Caco-2 (cell line): Measurements from ENCODE around the gene RHCG. TPM values are rescaled to one million over a fixed set of nuclear protein-coding genes. Genes with fewer than 3 reads are reported as not detected.

Source experiments
- BruUV-seq: library from RNA; stranded (reverse); fragments of 400-500 nt; replicated peaks from 2 replicates; lab custom pipeline; 2021; lab: Mats Ljungman, UMichigan
- CTCF ChIA-PET: fragments of 300-600 bp; sonication (Branson Sonifier 250); formaldehyde crosslinking; loops from one replicate; lab custom pipeline; 2022; ENCODE audit warnings: antibody characterized with exemption; lab: Charles Lee
- POLR2A ChIA-PET: fragments of 300-600 bp; sonication (Branson Sonifier 250); formaldehyde crosslinking; loops from one replicate; lab custom pipeline; 2022; ENCODE audit warnings: antibody characterized with exemption; lab: Charles Lee
- DNase-seq, 2 experiments: peaks; one replicate each; pipeline versions ENCODE4 v3.0.0 to v3.0.0-alpha.2; 2020 to 2022
- H3K27me3 ChIP-seq: replicated peaks from 2 replicates; pipeline ENCODE4 v1.6.0; 2011; ENCODE audit warnings: low read length; ENCODE audit not compliant: control insufficient read depth, insufficient read depth
- H3K36me3 ChIP-seq: 2 replicates; pipeline ENCODE4 v1.5.1; 2011; ENCODE audit warnings: low read length; ENCODE audit not compliant: control insufficient read depth, insufficient read depth
- H3K4me1 ChIP-seq: fragments of 250-450 bp; sonication (Bioruptor Pico); 2 replicates; pipeline ENCODE4 v1.5.1; 2020; ENCODE audit warnings: mild to moderate bottlenecking
- H3K4me3 ChIP-seq: 2 replicates; pipeline ENCODE4 v1.5.1; 2011; ENCODE audit warnings: low read depth, mild to moderate bottlenecking, control low read depth, low read length
- H3K9me3 ChIP-seq: fragments of 250-450 bp; sonication (Bioruptor Pico); 2 replicates; pipeline ENCODE4 v1.5.1; 2020; ENCODE audit warnings: mild to moderate bottlenecking, moderate library complexity
- H3K27ac Mint-ChIP-seq: one replicate; pipeline ENCODE4 v1.8.0; 2022; ENCODE audit warnings: mixed read lengths; ENCODE audit not compliant: unreplicated experiment
- H3K27me3 Mint-ChIP-seq: one replicate; pipeline ENCODE4 v1.8.0; 2022; ENCODE audit warnings: mixed read lengths; ENCODE audit not compliant: insufficient read depth, unreplicated experiment
- H3K36me3 Mint-ChIP-seq: one replicate; pipeline ENCODE4 v1.8.0; 2022; ENCODE audit warnings: mild to moderate bottlenecking, mixed read lengths; ENCODE audit not compliant: insufficient read depth, unreplicated experiment
- H3K4me1 Mint-ChIP-seq: one replicate; pipeline ENCODE4 v1.8.0; 2022; ENCODE audit warnings: low read depth, mixed read lengths; ENCODE audit not compliant: unreplicated experiment
- H3K4me3 Mint-ChIP-seq: one replicate; pipeline ENCODE4 v1.8.0; 2022; ENCODE audit warnings: mild to moderate bottlenecking, moderate library complexity, mixed read lengths; ENCODE audit not compliant: unreplicated experiment
- H3K9me3 Mint-ChIP-seq: one replicate; pipeline ENCODE4 v1.8.0; 2022; ENCODE audit warnings: mixed read lengths; ENCODE audit not compliant: unreplicated experiment
- CTCF ChIP-seq, 2 experiments: fragments of 200-600 bp in 1 of 2; IDR thresholded peaks; 1 replicate in 1 of 2; 2 replicates in 1 of 2; pipeline versions ENCODE4 v1.5.1 to v1.8.0; 2011 to 2022; ENCODE audit warnings: antibody characterized with exemption in 1 of 2, control low read depth in 1 of 2, inconsistent platforms in 1 of 2, low read depth in 1 of 2, low read length in 1 of 2, mild to moderate bottlenecking in 1 of 2, moderate library complexity in 1 of 2; ENCODE audit not compliant: insufficient read depth in 1 of 2, severe bottlenecking in 1 of 2, unreplicated experiment in 1 of 2
- intact Hi-C: fragments of 100-400 bp; cut with micrococcal nuclease; formaldehyde crosslinking; loops from one replicate; pipeline ENCODE4 v1.10.0; 2022; ENCODE audit not compliant: unreplicated experiment
- total RNA-seq: library from RNA; stranded (reverse); gene quantifications from 2 replicates; pipeline ENCODE4 v1.2.3, GENCODE V29; 2022

Gene RHCG
- total RNA-seq, 1 experiment from 2014 or later = not detected

DNA sequence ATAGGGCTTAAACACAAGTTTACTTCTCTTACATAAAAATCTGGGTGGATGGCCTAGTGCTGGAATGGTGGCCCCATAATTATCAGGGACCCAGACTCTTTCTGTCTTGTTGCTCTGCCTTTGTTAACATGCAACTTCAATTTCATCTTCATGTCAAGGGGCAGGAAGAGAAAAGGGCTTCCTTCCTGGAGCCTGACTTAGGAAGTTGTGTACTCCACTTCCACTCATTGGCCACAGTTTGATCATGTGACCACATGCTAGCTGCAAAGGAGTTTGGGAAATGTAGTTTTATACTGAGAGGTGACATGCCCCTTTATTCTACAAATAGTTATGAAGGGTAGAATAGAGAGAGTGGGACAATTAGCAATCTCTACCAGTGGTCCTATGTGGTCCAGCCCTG is 39.3 kb downstream of the RHCG start:
- peaks cover 6% of the 10 kb centered on the region for H3K9me3 Mint-ChIP-seq
- BruUV-seq = no TSS peak
- Histone ChIP-seq H3K27me3 (no peaks in the 10 kb centered on the region), H3K9me3 (0 out of 2 replicates have a peak, but pooled peaks cover 4% of the 10 kb centered on the region), H3K4me1 (peaks cover 57% of the 10 kb centered on the region), H3K36me3 (no peaks in the 10 kb centered on the region), H3K4me3 (no peak overlapping the region)
- POLR2A ChIA-PET = no interaction called here
- H3K4me1 Mint-ChIP-seq = peaks cover 26% of the 10 kb centered on the region
- intact Hi-C loops = no loop called here
- peak; percentile 41 to 53 for DNase-seq
- H3K4me3 Mint-ChIP-seq = no peak overlapping the region
- TF ChIP-seq CTCF (IDR thresholded peaks at IDR 0.05; ENCODE audit: insufficient read depth in 1 of 2, low read depth in 1 of 2, low read length in 1 of 2, severe bottlenecking in 1 of 2, unreplicated experiment in 1 of 2) = no peak
- H3K27me3 Mint-ChIP-seq = no peaks in the 10 kb centered on the region
- H3K27ac Mint-ChIP-seq = no peak overlapping the region
- no peaks in the 10 kb centered on the region for H3K36me3 Mint-ChIP-seq
- CTCF ChIA-PET = no interaction called here

DNA sequence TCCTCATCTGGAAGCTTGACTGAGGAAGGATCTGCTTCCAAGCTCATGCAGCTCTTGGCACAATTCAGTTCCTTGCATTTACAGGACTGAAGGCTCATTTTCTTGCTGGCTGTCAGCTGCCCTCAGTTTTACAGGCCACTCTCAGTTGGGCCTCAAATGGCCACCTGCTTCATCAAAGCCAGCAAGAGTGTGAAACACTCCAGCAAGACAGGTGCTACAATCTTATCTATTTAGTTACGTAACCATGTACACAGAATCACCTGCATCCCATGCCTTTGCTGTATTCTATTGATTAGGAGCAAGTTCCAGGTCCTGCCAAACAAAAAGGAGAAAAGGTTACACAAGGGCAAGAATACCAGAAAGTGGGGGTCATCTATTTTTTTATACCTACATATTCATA is 40.8 kb downstream of the RHCG start:
- H3K27me3 ChIP-seq = no peaks in the 10 kb centered on the region
- peaks cover 32% of the 10 kb centered on the region for H3K4me1 Mint-ChIP-seq
- no peak overlapping the region for H3K4me3 Mint-ChIP-seq
- peaks cover 3% of the 10 kb centered on the region for H3K27me3 Mint-ChIP-seq
- 0 out of 2 replicates have a peak, but pooled peaks cover 4% of the 10 kb centered on the region for H3K9me3 ChIP-seq
- TF ChIP-seq CTCF (IDR thresholded peaks at IDR 0.05; ENCODE audit: insufficient read depth in 1 of 2, low read depth in 1 of 2, low read length in 1 of 2, severe bottlenecking in 1 of 2, unreplicated experiment in 1 of 2) = no peak
- peaks cover 6% of the 10 kb centered on the region for H3K9me3 Mint-ChIP-seq
- no peaks in the 10 kb centered on the region for H3K36me3 ChIP-seq
- DNase-seq = peak; percentile 67 to 68
- BruUV-seq = no TSS peak
- POLR2A ChIA-PET = no interaction called here
- intact Hi-C loops = no loop called here
- CTCF ChIA-PET = interaction anchor here (1.2 to 1.6 kb wide), 2 partner anchors 13 to 97 kb away, joined by 4 to 5 read pairs; no protein-coding TSS in a partner anchor
- peaks cover 57% of the 10 kb centered on the region for H3K4me1 ChIP-seq
- H3K27ac Mint-ChIP-seq = peak overlapping the region; percentile 27
- H3K36me3 Mint-ChIP-seq = no peaks in the 10 kb centered on the region
- H3K4me3 ChIP-seq = no peak overlapping the region

GRCh38 chr15:89452330-89452836 is 44.0 kb downstream of the RHCG start:
- Mint-ChIP-seq H3K9me3 (peaks cover 6% of the 10 kb centered on the region), H3K4me3 (no peak overlapping the region), H3K36me3 (no peaks in the 10 kb centered on the region), H3K4me1 (peaks cover 18% of the 10 kb centered on the region), H3K27me3 (peaks cover 3% of the 10 kb centered on the region), H3K27ac (no peak overlapping the region)
- CTCF ChIA-PET = no interaction called here
- no peak for TF ChIP-seq CTCF (IDR thresholded peaks at IDR 0.05; ENCODE audit: insufficient read depth in 1 of 2, low read depth in 1 of 2, low read length in 1 of 2, severe bottlenecking in 1 of 2, unreplicated experiment in 1 of 2)
- H3K4me1 ChIP-seq = peaks cover 28% of the 10 kb centered on the region
- no peaks in the 10 kb centered on the region for H3K36me3 ChIP-seq
- no TSS peak for BruUV-seq
- POLR2A ChIA-PET = no interaction called here
- H3K4me3 ChIP-seq = no peak overlapping the region
- intact Hi-C loops = no loop called here
- DNase-seq = no peak
- H3K27me3 ChIP-seq = no peaks in the 10 kb centered on the region
- H3K9me3 ChIP-seq = 0 out of 2 replicates have a peak, but pooled peaks cover 4% of the 10 kb centered on the region
